ENCODE data around the gene PANX2. TPM values are rescaled to one million over a fixed set of nuclear protein-coding genes. Genes with fewer than 3 reads are reported as not detected.

The PANX2 gene
- total and polyA plus RNA-seq, 7 donors, result 0.17 to 3.0 (median 0.36) TPM; not detected in 2

- TF ChIP-seq EP300 (IDR thresholded peaks at IDR 0.05) (no peak), POLR2AphosphoS5 (IDR thresholded peaks at IDR 0.05) (no peak), CTCF (IDR thresholded peaks at IDR 0.05) (no peak)
- peaks cover 0 to 6% (median 0%) of the 10 kb centered on the region in 4 donors for H3K4me1 ChIP-seq
- WGBS, 2 donors, result 96 to 97% methylated on average over 76 of the region's 76 CpGs
These were observed 6.5 kb downstream of the PANX2 start for GRCh38 chr22:50176850-50177536.

GRCh38 chr22:50177537-50178470 is 7.3 kb downstream of the PANX2 start:
- Histone ChIP-seq H3K4me1 (peaks cover 0 to 6% (median 0%) of the 10 kb centered on the region in 4 donors), H3K36me3 (no peaks in the 10 kb centered on the region), H3K9me3 (no peaks in the 10 kb centered on the region), H3K27me3 (peaks cover 19 to 62% (median 24%) of the 10 kb centered on the region in 3 donors), H3K4me3 (no peak overlapping the region), H3K27ac (no peak overlapping the region)
- intact Hi-C loops (cut with DNase I), result no loop called here
- TF ChIP-seq POLR2AphosphoS5 (IDR thresholded peaks at IDR 0.05) (no peak), POLR2A (IDR thresholded peaks at IDR 0.05) (no peak)
- 67 to 73% methylated on average over 98 of the region's 98 CpGs for WGBS, 2 donors
- DNase-seq, result peak; percentile 56

More at GRCh38 chr22:50176850-50177536, 6.5 kb downstream of the PANX2 start:
- Histone ChIP-seq H3K27ac (no peak overlapping the region), H3K27me3 (peaks cover 19 to 65% (median 24%) of the 10 kb centered on the region in 3 donors), H3K9me3 (no peaks in the 10 kb centered on the region), H3K36me3 (no peaks in the 10 kb centered on the region), H3K4me3 (no peak overlapping the region)
- intact Hi-C loops (cut with DNase I), result no loop called here
- DNase-seq, result peak; percentile 59

- no peak for TF ChIP-seq POLR2A (IDR thresholded peaks at IDR 0.05)
- no peak for TF ChIP-seq POLR2AphosphoS5 (IDR thresholded peaks at IDR 0.05)
- TF ChIP-seq CTCF (IDR thresholded peaks at IDR 0.05), result no peak
- TF ChIP-seq EP300 (IDR thresholded peaks at IDR 0.05), result no peak
- 45 to 67% methylated on average over 22 of the region's 22 CpGs for WGBS, 2 donors
- Histone ChIP-seq H3K27me3 (peaks cover 19 to 55% (median 21%) of the 10 kb centered on the region in 3 donors), H3K9me3 (no peaks in the 10 kb centered on the region), H3K4me1 (peaks cover 0 to 7% (median 1%) of the 10 kb centered on the region in 4 donors), H3K4me3 (no peak overlapping the region), H3K36me3 (no peaks in the 10 kb centered on the region), H3K27ac (no peak overlapping the region)
- DNase-seq, result peak; percentile 59
- intact Hi-C loops (cut with DNase I), result no loop called here
These were observed 7.9 kb downstream of the PANX2 start for GRCh38 chr22:50178471-50178864.

GRCh38 chr22:50178871-50179869 is 8.6 kb downstream of the PANX2 start:
- no peaks in the 10 kb centered on the region for H3K9me3 ChIP-seq
- no peak overlapping the region for H3K27ac ChIP-seq
- H3K27me3 ChIP-seq, result peaks cover 14 to 48% (median 19%) of the 10 kb centered on the region in 3 donors
- peaks cover 0 to 14% (median 8%) of the 10 kb centered on the region in 4 donors for H3K4me1 ChIP-seq
- peak; percentile 61 for DNase-seq
- intact Hi-C loops (cut with DNase I), result no loop called here
- 70 to 83% methylated on average over 64 of the region's 64 CpGs for WGBS, 2 donors
- no peaks in the 10 kb centered on the region for H3K36me3 ChIP-seq
- H3K4me3 ChIP-seq, result no peak overlapping the region
- TF ChIP-seq POLR2A (IDR thresholded peaks at IDR 0.05) (no peak), POLR2AphosphoS5 (IDR thresholded peaks at IDR 0.05) (no peak), CTCF (IDR thresholded peaks at IDR 0.05) (no peak), EP300 (IDR thresholded peaks at IDR 0.05) (no peak)

Data from sigmoid colon (tissue), 7 donors.